H9 (cell line): ENCODE measurements around the gene USP3. TPM values are rescaled to one million over a fixed set of nuclear protein-coding genes. Genes with fewer than 3 reads are reported as not detected.

Experiments used
- DNase-seq: peaks from one replicate; pipeline ENCODE4 v3.0.0-alpha.2; 2017
- H2AFZ ChIP-seq: one replicate; pipeline ENCODE4 v1.6.1; 2013; ENCODE audit warnings: mild to moderate bottlenecking, low read length, control low read depth, moderate library complexity
- H2AK5ac ChIP-seq: 2 replicates; pipeline ENCODE4 v1.6.1; 2013; ENCODE audit warnings: low read length, control low read depth, mixed read lengths; ENCODE audit not compliant: insufficient read length
- H2BK120ac ChIP-seq: one replicate; pipeline ENCODE4 v1.6.1; 2013; ENCODE audit warnings: low read depth, mild to moderate bottlenecking, low read length, control low read depth, inconsistent platforms; ENCODE audit not compliant: poor library complexity, severe bottlenecking
- H2BK12ac ChIP-seq: 2 replicates; pipeline ENCODE4 v1.6.1; 2013; ENCODE audit warnings: low read length, control low read depth, mixed read lengths, low read depth; ENCODE audit not compliant: insufficient read length
- H2BK15ac ChIP-seq: 2 replicates; pipeline ENCODE4 v1.6.1; 2013; ENCODE audit warnings: low read depth, low read length, control low read depth
- H2BK20ac ChIP-seq: one replicate; pipeline ENCODE4 v1.6.1; 2013; ENCODE audit warnings: low read depth, mild to moderate bottlenecking, low read length, control low read depth, inconsistent platforms; ENCODE audit not compliant: poor library complexity, severe bottlenecking
- H2BK5ac ChIP-seq: 2 replicates; pipeline ENCODE4 v1.6.1; 2013; ENCODE audit warnings: low read length, control low read depth, mixed read lengths; ENCODE audit not compliant: insufficient read length
- H3K14ac ChIP-seq: 2 replicates; pipeline ENCODE4 v1.6.1; 2013; ENCODE audit warnings: low read length, control low read depth; ENCODE audit not compliant: insufficient read depth
- H3K18ac ChIP-seq: 2 replicates; pipeline ENCODE4 v1.6.1; 2013; ENCODE audit warnings: low read depth, mild to moderate bottlenecking, mixed read lengths, low read length, control low read depth; ENCODE audit not compliant: insufficient read length
- H3K23ac ChIP-seq: 2 replicates; pipeline ENCODE4 v1.6.1; 2013; ENCODE audit warnings: low read length, control low read depth, mixed read lengths, low read depth; ENCODE audit not compliant: insufficient read length
- H3K23me2 ChIP-seq: 2 replicates; pipeline ENCODE4 v1.6.1; 2013; ENCODE audit warnings: low read depth, mild to moderate bottlenecking, mixed read lengths, low read length, control low read depth; ENCODE audit not compliant: insufficient read length, poor library complexity, severe bottlenecking
- H3K27ac ChIP-seq: 2 replicates; pipeline ENCODE4 v1.5.1; 2013; ENCODE audit warnings: low read length, control low read depth, mixed read lengths, low read depth; ENCODE audit not compliant: insufficient read length
- H3K27me3 ChIP-seq: 2 replicates; pipeline ENCODE4 v1.6.1; 2013; ENCODE audit warnings: low read length, control low read depth, inconsistent platforms; ENCODE audit not compliant: insufficient read depth
- H3K4ac ChIP-seq: 2 replicates; pipeline ENCODE4 v1.6.1; 2013; ENCODE audit warnings: low read depth, mild to moderate bottlenecking, control low read depth, inconsistent platforms, low read length, moderate library complexity
- H3K4me1 ChIP-seq: 2 replicates; pipeline ENCODE4 v1.6.1; 2013; ENCODE audit warnings: low read length, control low read depth, inconsistent platforms; ENCODE audit not compliant: insufficient read depth
- H3K4me2 ChIP-seq: 2 replicates; pipeline ENCODE4 v1.6.1; 2013; ENCODE audit warnings: low read length, control low read depth, mixed read lengths; ENCODE audit not compliant: insufficient read length, insufficient read depth
- H3K56ac ChIP-seq: 2 replicates; pipeline ENCODE4 v1.6.1; 2013; ENCODE audit warnings: low read depth, mild to moderate bottlenecking, mixed read lengths, low read length, control low read depth; ENCODE audit not compliant: insufficient read length
- H3K79me1 ChIP-seq: 2 replicates; pipeline ENCODE4 v1.6.1; 2013; ENCODE audit warnings: low read depth, mild to moderate bottlenecking, moderate library complexity, low read length, control low read depth, inconsistent platforms; ENCODE audit not compliant: insufficient read depth, poor library complexity, severe bottlenecking
- H3K79me2 ChIP-seq: 2 replicates; pipeline ENCODE4 v1.6.1; 2013; ENCODE audit warnings: low read length, control low read depth, inconsistent platforms; ENCODE audit not compliant: insufficient read depth
- H3K9ac ChIP-seq: 2 replicates; pipeline ENCODE4 v1.6.1; 2013; ENCODE audit warnings: low read length, control low read depth, mixed read lengths; ENCODE audit not compliant: insufficient read length; ENCODE audit errors: extremely low read depth
- H3K9me3 ChIP-seq: one replicate; pipeline ENCODE4 v1.6.1; 2013; ENCODE audit warnings: low read depth, low read length, inconsistent platforms; ENCODE audit not compliant: control insufficient read depth
- H3T11ph ChIP-seq: one replicate; pipeline ENCODE4 v1.6.1; 2013; ENCODE audit warnings: mild to moderate bottlenecking, low read length, control low read depth, inconsistent platforms
- H4K20me1 ChIP-seq: one replicate; pipeline ENCODE4 v1.6.1; 2013; ENCODE audit not compliant: control insufficient read depth, insufficient read length, insufficient read depth
- H4K5ac ChIP-seq: 2 replicates; pipeline ENCODE4 v1.6.1; 2013; ENCODE audit warnings: low read depth, mild to moderate bottlenecking, mixed read lengths, low read length, control low read depth; ENCODE audit not compliant: insufficient read length
- H4K8ac ChIP-seq: replicated peaks from 2 replicates; pipeline ENCODE4 v1.6.1; 2013; ENCODE audit warnings: low read length, control low read depth, mixed read lengths, low read depth; ENCODE audit not compliant: insufficient read length
- H4K91ac ChIP-seq: 2 replicates; pipeline ENCODE4 v1.6.1; 2013; ENCODE audit warnings: low read depth, mild to moderate bottlenecking, moderate library complexity, mixed read lengths, low read length, control low read depth; ENCODE audit not compliant: insufficient read length
- H3K27ac Mint-ChIP-seq, 3 experiments: 2 replicates in 2 of 3; 3 replicates in 1 of 3; pipeline ENCODE4 v1.8.0; 2020 to 2021; ENCODE audit warnings: mixed read lengths in 3 of 3, mild to moderate bottlenecking in 1 of 3, moderate library complexity in 1 of 3
- H3K27me3 Mint-ChIP-seq: 2 replicates; pipeline ENCODE4 v1.8.0; 2021; ENCODE audit warnings: low read depth, mild to moderate bottlenecking, moderate library complexity, mixed read lengths
- H3K36me3 Mint-ChIP-seq, 3 experiments: 2 replicates in 2 of 3; 3 replicates in 1 of 3; pipeline ENCODE4 v1.8.0; 2020 to 2021; ENCODE audit warnings: low read depth in 3 of 3, mixed read lengths in 3 of 3; ENCODE audit not compliant: insufficient read depth in 1 of 3
- H3K4me1 Mint-ChIP-seq, 2 experiments: 2 replicates each; pipeline ENCODE4 v1.8.0; 2020; ENCODE audit warnings: mixed read lengths in 2 of 2
- H3K4me3 Mint-ChIP-seq, 2 experiments: 2 replicates in 1 of 2; 3 replicates in 1 of 2; pipeline ENCODE4 v1.8.0; 2020 to 2021; ENCODE audit warnings: mild to moderate bottlenecking in 2 of 2, mixed read lengths in 2 of 2, moderate library complexity in 1 of 2
- H3K9me3 Mint-ChIP-seq, 2 experiments: 2 replicates in 1 of 2; 3 replicates in 1 of 2; pipeline ENCODE4 v1.8.0; 2020; ENCODE audit warnings: mild to moderate bottlenecking in 2 of 2, mixed read lengths in 2 of 2, moderate library complexity in 1 of 2
- CTCF ChIP-seq: fragments of 200-600 bp; sonication (generic); conservative IDR thresholded peaks from 3 replicates; pipeline ENCODE4 v1.8.0; 2021; ENCODE audit warnings: antibody characterized with exemption, mild to moderate bottlenecking
- WGBS: extraction: QIAGEN DNeasy Blood & Tissue Kit; methylation state at CpG from one replicate; pipeline ENCODE4 v1.1.7; 2013; ENCODE audit warnings: missing lambda C conversion rate, low lambda C conversion rate, mixed read lengths; ENCODE audit not compliant: insufficient read length; ENCODE audit errors: extremely low coverage; 5-methylcytosine and 5-hydroxymethylcytosine counted together
- total RNA-seq: library from RNA; stranded (reverse); gene quantifications from 2 replicates; pipeline ENCODE4 v1.2.1, GENCODE V29; 2021

USP3 gene
- total RNA-seq, 1 experiment from 2014 or later = 14.2 TPM

DNA sequence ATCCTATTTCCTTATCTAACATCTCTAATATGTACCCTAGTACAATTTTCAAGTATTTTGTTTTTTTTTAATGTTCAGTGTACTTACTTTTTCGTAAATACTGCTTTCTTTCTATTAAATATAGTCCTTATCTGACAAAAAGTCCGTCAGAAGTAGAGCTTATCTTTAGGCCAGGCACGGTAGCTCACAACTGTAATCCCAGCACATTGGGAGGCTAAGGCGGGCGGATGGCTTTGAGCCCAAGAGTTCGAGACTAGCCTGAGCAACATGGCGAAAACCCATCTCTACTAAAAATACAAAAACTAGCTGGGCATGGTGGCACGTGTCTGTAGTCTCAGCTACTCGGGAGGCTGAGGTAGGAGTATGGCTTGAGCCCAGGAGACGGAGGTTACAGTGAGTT lies 41.1 kb downstream of the USP3 start:
- no peak for DNase-seq
- H3K27ac ChIP-seq = no peak overlapping the region
- Mint-ChIP-seq H3K36me3 (no peaks in the 10 kb centered on the region; a peak in 1 of 7 replicates), H3K9me3 (no peaks in the 10 kb centered on the region), H3K4me1 (peaks cover 9 to 14% of the 10 kb centered on the region in 2 experiments), H3K27me3 (no peaks in the 10 kb centered on the region), H3K4me3 (no peak overlapping the region), H3K27ac (no peak overlapping the region)
- no peak overlapping the region for H3K23ac ChIP-seq
- H3K14ac ChIP-seq = no peak overlapping the region
- no peak overlapping the region for H2AK5ac ChIP-seq
- H3K9ac ChIP-seq = no peak overlapping the region
- H3K23me2 ChIP-seq = no peaks in the 10 kb centered on the region
- H3K79me2 ChIP-seq = no peaks in the 10 kb centered on the region
- H2BK12ac ChIP-seq = no peak overlapping the region
- H3K4ac ChIP-seq = no peak overlapping the region
- H4K91ac ChIP-seq = no peak overlapping the region
- H2BK5ac ChIP-seq = no peak overlapping the region
- H3K18ac ChIP-seq = no peak overlapping the region
- H3K4me1 ChIP-seq = no peaks in the 10 kb centered on the region; the same call in 1 of the 2 replicates
- no peak overlapping the region for H4K8ac ChIP-seq
- H3T11ph ChIP-seq = no peak overlapping the region
- TF ChIP-seq CTCF = no peak
- no peak overlapping the region for H2AFZ ChIP-seq
- no peaks in the 10 kb centered on the region for H3K79me1 ChIP-seq
- H3K4me2 ChIP-seq = no peak overlapping the region
- no peaks in the 10 kb centered on the region for H3K27me3 ChIP-seq
- H4K5ac ChIP-seq = no peak overlapping the region
- H2BK120ac ChIP-seq = no peak overlapping the region
- H4K20me1 ChIP-seq = no peaks in the 10 kb centered on the region
- H3K56ac ChIP-seq = no peak overlapping the region
- no peak overlapping the region for H2BK15ac ChIP-seq
- no peak overlapping the region for H2BK20ac ChIP-seq
- no CpG with 5 or more reads among the region's 10 CpGs for WGBS
- H3K9me3 ChIP-seq = no peaks in the 10 kb centered on the region
